GM12878 (cell line): ENCODE results near the gene GTF3A. TPM values are rescaled to one million over a fixed set of nuclear protein-coding genes. Genes with fewer than 3 reads are reported as not detected.

ENCODE experiments used
- BCL11A ChIP-seq: IDR thresholded peaks from 2 replicates; pipeline ENCODE4 v1.6.1; 2011; ENCODE audit warnings: low read depth, low read length
- BRCA1 ChIP-seq: IDR thresholded peaks from 2 replicates; pipeline ENCODE4 v1.6.1; 2011; ENCODE audit warnings: low read depth, low read length, improper control_type of control experiment
- EP300 ChIP-seq, 2 experiments: fragments of 150-350 bp in 1 of 2; IDR thresholded peaks; 2 replicates each; pipeline ENCODE4 v1.6.1; 2011 to 2012; ENCODE audit warnings: low read depth in 2 of 2, low read length in 2 of 2, borderline replicate concordance in 1 of 2, improper control_type of control experiment in 1 of 2, inconsistent platforms in 1 of 2; ENCODE audit not compliant: control insufficient read depth in 1 of 2
- IKZF2 ChIP-seq, 2 experiments: fragments of 450-650 bp; IDR thresholded peaks; 2 replicates each; pipeline ENCODE4 v1.6.1; 2017; ENCODE audit warnings: mild to moderate bottlenecking in 2 of 2, moderate library complexity in 2 of 2
- LARP7 ChIP-seq: fragments of 450-650 bp; IDR thresholded peaks from 2 replicates; pipeline ENCODE4 v1.6.1; 2017; ENCODE audit warnings: mild to moderate bottlenecking
- NKRF ChIP-seq: fragments of 450-650 bp; conservative IDR thresholded peaks from 2 replicates; pipeline ENCODE4 v1.6.1; 2017; ENCODE audit warnings: mild to moderate bottlenecking, moderate library complexity
- RCOR1 ChIP-seq: conservative IDR thresholded peaks from 2 replicates; pipeline ENCODE4 v1.6.1; 2012; ENCODE audit warnings: low read depth, low read length, improper control_type of control experiment
- RFX5 ChIP-seq: IDR thresholded peaks from 2 replicates; pipeline ENCODE4 v1.6.1; 2011; ENCODE audit warnings: low read depth, low read length, improper control_type of control experiment
- TARDBP ChIP-seq: IDR thresholded peaks from 2 replicates; pipeline ENCODE4 v1.6.1; 2016; ENCODE audit warnings: borderline replicate concordance
- ZBTB33 ChIP-seq: fragments of 450-650 bp; IDR thresholded peaks from 2 replicates; pipeline ENCODE4 v1.6.1; 2017; ENCODE audit warnings: mild to moderate bottlenecking
- ZNF207 ChIP-seq: fragments of 450-650 bp; IDR thresholded peaks from 2 replicates; pipeline ENCODE4 v1.6.1; 2014; ENCODE audit warnings: antibody characterized with exemption, mild to moderate bottlenecking, borderline replicate concordance
- ZNF384 ChIP-seq: IDR thresholded peaks from 2 replicates; pipeline ENCODE4 v1.6.1; 2012; ENCODE audit warnings: low read depth, mild to moderate bottlenecking, low read length, improper control_type of control experiment, borderline replicate concordance
- polyA plus RNA-seq, 11 experiments: library from polyadenylated mRNA; depleted of rRNA in 4 of 11; unstranded in 6 of 11; stranded (reverse) in 5 of 11; fragments of >200 nt; fragmentation: Nextera tagmentation in 4 of 11; fragmentation: Illumina TruSeq in 1 of 11; extraction: Ambion mirVana in 4 of 11; extraction: Trizol in 1 of 11; gene quantifications; 1 replicate in 1 of 11; 2 replicates in 10 of 11; pipeline versions ENCODE4 v1.2.1 to v1.2.3, GENCODE V29; 2011 to 2016; ENCODE audit warnings: inconsistent platforms in 2 of 11, missing spikeins in 2 of 11, low read depth in 1 of 11
- total RNA-seq, 4 experiments: library from RNA; depleted of rRNA in 3 of 4; stranded (reverse); fragments of >200 nt in 3 of 4; fragmentation: Illumina TruSeq in 1 of 4; extraction: Trizol in 1 of 4; gene quantifications; 2 replicates each; pipeline versions ENCODE4 v1.2.1 to v1.2.3, GENCODE V29; 2013 to 2021
- TF ChIP-seq, protein P1 (sequence below): fragments of 450-650 bp; formaldehyde crosslinking; IDR thresholded peaks from 2 replicates; pipeline ENCODE4 v1.4.0; 2020; ENCODE audit warnings: mild to moderate bottlenecking, moderate library complexity

The GTF3A gene
- total and polyA plus RNA-seq, 10 of the 15 experiments (the other 5 are each of a cell fraction or from before 2014, with no cell fraction given) = 74.2 to 524 (median 216) TPM

DNA sequence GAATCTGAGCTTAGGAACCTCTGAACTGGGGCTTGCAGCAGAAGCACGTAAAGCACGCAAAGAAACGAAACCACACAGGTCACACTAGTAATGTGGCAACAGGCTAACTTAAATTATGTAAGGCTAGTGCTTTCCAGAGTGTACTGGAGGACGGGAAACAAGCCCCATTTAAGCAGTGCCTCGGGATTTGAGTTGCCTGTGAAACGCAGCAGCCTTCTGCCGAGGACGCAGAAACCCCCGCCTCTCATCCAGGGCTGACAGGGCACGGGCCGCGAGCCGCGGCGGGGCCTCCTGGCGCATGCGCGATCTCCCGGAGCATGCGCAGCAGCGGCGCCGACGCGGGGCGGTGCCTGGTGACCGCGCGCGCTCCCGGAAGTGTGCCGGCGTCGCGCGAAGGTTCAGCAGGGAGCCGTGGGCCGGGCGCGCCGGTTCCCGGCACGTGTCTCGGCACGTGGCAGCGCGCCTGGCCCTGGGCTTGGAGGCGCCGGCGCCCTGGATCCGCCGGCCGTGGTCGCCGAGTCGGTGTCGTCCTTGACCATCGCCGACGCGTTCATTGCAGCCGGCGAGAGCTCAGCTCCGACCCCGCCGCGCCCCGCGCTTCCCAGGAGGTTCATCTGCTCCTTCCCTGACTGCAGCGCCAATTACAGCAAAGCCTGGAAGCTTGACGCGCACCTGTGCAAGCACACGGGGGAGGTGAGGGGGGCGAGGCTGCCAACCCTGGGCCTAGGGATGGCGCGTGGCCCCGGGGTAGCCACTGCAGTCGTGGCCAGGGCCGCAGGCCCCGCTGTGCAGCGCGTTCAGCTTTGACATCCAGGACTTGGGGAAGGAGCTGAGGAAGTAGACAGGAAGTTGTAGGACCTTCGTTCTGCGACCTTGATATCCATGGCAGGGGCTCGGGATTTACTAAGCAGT, at the start of gene GTF3A (continued):
- TF ChIP-seq BCL11A (no peak), RFX5 (no peak), EP300 (IDR thresholded peaks at IDR 0.05; ENCODE audit: borderline replicate concordance in 1 of 2, control insufficient read depth in 1 of 2, low read depth in 2 of 2, low read length in 2 of 2) (no peak), ZNF384 (no peak), RCOR1 (no peak), LARP7 (peak; percentile 98), BRCA1 (no peak), TARDBP (no peak), IKZF2 (IDR thresholded peaks at IDR 0.05) (0 out of 4 replicates have a peak, but pooled peaks of 1 of the 2 experiments have one; percentile 5), ZNF207 (peak; percentile 81; the same call in 1 of the 2 replicates), ZBTB33 (no peak), NKRF (peak; percentile 98)
- TF ChIP-seq, protein P1, sequence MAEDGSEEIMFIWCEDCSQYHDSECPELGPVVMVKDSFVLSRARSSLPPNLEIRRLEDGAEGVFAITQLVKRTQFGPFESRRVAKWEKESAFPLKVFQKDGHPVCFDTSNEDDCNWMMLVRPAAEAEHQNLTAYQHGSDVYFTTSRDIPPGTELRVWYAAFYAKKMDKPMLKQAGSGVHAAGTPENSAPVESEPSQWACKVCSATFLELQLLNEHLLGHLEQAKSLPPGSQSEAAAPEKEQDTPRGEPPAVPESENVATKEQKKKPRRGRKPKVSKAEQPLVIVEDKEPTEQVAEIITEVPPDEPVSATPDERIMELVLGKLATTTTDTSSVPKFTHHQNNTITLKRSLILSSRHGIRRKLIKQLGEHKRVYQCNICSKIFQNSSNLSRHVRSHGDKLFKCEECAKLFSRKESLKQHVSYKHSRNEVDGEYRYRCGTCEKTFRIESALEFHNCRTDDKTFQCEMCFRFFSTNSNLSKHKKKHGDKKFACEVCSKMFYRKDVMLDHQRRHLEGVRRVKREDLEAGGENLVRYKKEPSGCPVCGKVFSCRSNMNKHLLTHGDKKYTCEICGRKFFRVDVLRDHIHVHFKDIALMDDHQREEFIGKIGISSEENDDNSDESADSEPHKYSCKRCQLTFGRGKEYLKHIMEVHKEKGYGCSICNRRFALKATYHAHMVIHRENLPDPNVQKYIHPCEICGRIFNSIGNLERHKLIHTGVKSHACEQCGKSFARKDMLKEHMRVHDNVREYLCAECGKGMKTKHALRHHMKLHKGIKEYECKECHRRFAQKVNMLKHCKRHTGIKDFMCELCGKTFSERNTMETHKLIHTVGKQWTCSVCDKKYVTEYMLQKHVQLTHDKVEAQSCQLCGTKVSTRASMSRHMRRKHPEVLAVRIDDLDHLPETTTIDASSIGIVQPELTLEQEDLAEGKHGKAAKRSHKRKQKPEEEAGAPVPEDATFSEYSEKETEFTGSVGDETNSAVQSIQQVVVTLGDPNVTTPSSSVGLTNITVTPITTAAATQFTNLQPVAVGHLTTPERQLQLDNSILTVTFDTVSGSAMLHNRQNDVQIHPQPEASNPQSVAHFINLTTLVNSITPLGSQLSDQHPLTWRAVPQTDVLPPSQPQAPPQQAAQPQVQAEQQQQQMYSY (CRISPR knock-in tag) = no peak
